Osteocyte (in vitro differentiated cells): ENCODE data around the gene AP3D1. TPM values are rescaled to one million over a fixed set of nuclear protein-coding genes. Genes with fewer than 3 reads are reported as not detected.

Experiments
- DNase-seq: peaks from one replicate; pipeline ENCODE4 v3.0.0; 2021; ENCODE audit warnings: mixed read lengths; ENCODE audit not compliant: unreplicated experiment; ENCODE audit errors: extremely low spot score
- H3K27ac Mint-ChIP-seq: one replicate; pipeline ENCODE4 v1.8.0; 2021; ENCODE audit warnings: mild to moderate bottlenecking, mixed read lengths; ENCODE audit not compliant: unreplicated experiment
- H3K27me3 Mint-ChIP-seq: one replicate; pipeline ENCODE4 v1.8.0; 2021; ENCODE audit warnings: mixed read lengths; ENCODE audit not compliant: unreplicated experiment
- H3K36me3 Mint-ChIP-seq: one replicate; pipeline ENCODE4 v1.8.0; 2021; ENCODE audit warnings: mixed read lengths; ENCODE audit not compliant: unreplicated experiment
- H3K4me1 Mint-ChIP-seq: one replicate; pipeline ENCODE4 v1.8.0; 2021; ENCODE audit warnings: mixed read lengths; ENCODE audit not compliant: unreplicated experiment
- H3K4me3 Mint-ChIP-seq: one replicate; pipeline ENCODE4 v1.8.0; 2021; ENCODE audit warnings: mild to moderate bottlenecking, moderate library complexity, mixed read lengths; ENCODE audit not compliant: unreplicated experiment
- H3K9me3 Mint-ChIP-seq: one replicate; pipeline ENCODE4 v1.8.0; 2021; ENCODE audit warnings: mixed read lengths; ENCODE audit not compliant: unreplicated experiment
- CTCF ChIP-seq: fragments of 200-600 bp; sonication (generic); IDR thresholded peaks from 2 replicates; pipeline ENCODE4 v1.5.0; 2021; ENCODE audit warnings: antibody characterized with exemption, mild to moderate bottlenecking, moderate library complexity
- total RNA-seq: library from RNA; stranded (reverse); gene quantifications from 2 replicates; pipeline ENCODE4 v1.2.1, GENCODE V29; 2021

Gene AP3D1
- total RNA-seq, 1 donor from 2014 or later = 139 TPM

- no peak for TF ChIP-seq CTCF
- H3K4me3 Mint-ChIP-seq = no peak overlapping the region
- no peaks in the 10 kb centered on the region for H3K9me3 Mint-ChIP-seq
- no peak for DNase-seq
- peaks cover 4% of the 10 kb centered on the region for H3K4me1 Mint-ChIP-seq
- H3K27me3 Mint-ChIP-seq = no peaks in the 10 kb centered on the region
- peaks cover 41% of the 10 kb centered on the region for H3K36me3 Mint-ChIP-seq
- no peak overlapping the region for H3K27ac Mint-ChIP-seq
These were observed 39.9 kb downstream of the AP3D1 start for GRCh38 chr19:2111425-2111824.

- Mint-ChIP-seq H3K27ac (no peak overlapping the region), H3K27me3 (no peaks in the 10 kb centered on the region), H3K4me3 (no peak overlapping the region), H3K4me1 (peaks cover 4% of the 10 kb centered on the region), H3K9me3 (no peaks in the 10 kb centered on the region), H3K36me3 (peaks cover 47% of the 10 kb centered on the region)
- TF ChIP-seq CTCF = no peak
- DNase-seq = no peak
These were observed 40.5 kb downstream of the AP3D1 start for GRCh38 chr19:2110822-2111221.

- peaks cover 3% of the 10 kb centered on the region for H3K4me1 Mint-ChIP-seq
- H3K27me3 Mint-ChIP-seq = no peaks in the 10 kb centered on the region
- H3K9me3 Mint-ChIP-seq = no peaks in the 10 kb centered on the region
- TF ChIP-seq CTCF = no peak
- H3K4me3 Mint-ChIP-seq = no peak overlapping the region
- no peak for DNase-seq
- H3K36me3 Mint-ChIP-seq = peaks cover 47% of the 10 kb centered on the region
- H3K27ac Mint-ChIP-seq = no peak overlapping the region
These were observed 42.1 kb downstream of the AP3D1 start for GRCh38 chr19:2109046-2109864.

- no peak for DNase-seq
- Mint-ChIP-seq H3K27ac (no peak overlapping the region), H3K4me1 (no peaks in the 10 kb centered on the region), H3K27me3 (no peaks in the 10 kb centered on the region), H3K9me3 (no peaks in the 10 kb centered on the region), H3K4me3 (no peak overlapping the region), H3K36me3 (peaks cover 49% of the 10 kb centered on the region)
- no peak for TF ChIP-seq CTCF
These were observed 42.9 kb downstream of the AP3D1 start for GRCh38 chr19:2108251-2109016.

- Mint-ChIP-seq H3K36me3 (peaks cover 48% of the 10 kb centered on the region), H3K4me1 (no peaks in the 10 kb centered on the region), H3K9me3 (no peaks in the 10 kb centered on the region), H3K27me3 (no peaks in the 10 kb centered on the region), H3K27ac (no peak overlapping the region), H3K4me3 (no peak overlapping the region)
- TF ChIP-seq CTCF = no peak
- DNase-seq = no peak
These were observed 48.2 kb downstream of the AP3D1 start for GRCh38 chr19:2103045-2103707.
